Natural killer cell (primary cell): ENCODE measurements around the gene FOCAD. TPM values are rescaled to one million over a fixed set of nuclear protein-coding genes. Genes with fewer than 3 reads are reported as not detected.

Experiments
- ATAC-seq, 3 donors: fragments of 150-1000 bp in 2 of 3; fragments of 200-7000 bp in 1 of 3; cut with Tn5 transposase; 1 replicate in 1 of 3; 2 replicates in 2 of 3; pipeline ENCODE4 v1.10.0; 2021; ENCODE audit warnings: mild to moderate bottlenecking in 2 of 3, moderate library complexity in 2 of 3
- DNase-seq, 2 donors: peaks; one replicate each; pipeline versions ENCODE4 v3.0.0 to v3.0.0-alpha.2; 2013 to 2021; ENCODE audit warnings: mixed read lengths in 1 of 2
- H3K27ac ChIP-seq: one replicate; pipeline ENCODE4 v1.5.1; 2013; ENCODE audit warnings: mild to moderate bottlenecking, low read length
- H3K27me3 ChIP-seq: one replicate; pipeline ENCODE4 v1.6.1; 2013; ENCODE audit warnings: low read length; ENCODE audit not compliant: control insufficient read depth, insufficient read depth
- H3K36me3 ChIP-seq: one replicate; pipeline ENCODE4 v1.6.1; 2013; ENCODE audit warnings: low read length; ENCODE audit not compliant: control insufficient read depth, insufficient read depth
- H3K4me1 ChIP-seq: one replicate; pipeline ENCODE4 v1.6.1; 2013; ENCODE audit warnings: low read length; ENCODE audit not compliant: control insufficient read depth, insufficient read depth
- H3K4me3 ChIP-seq: one replicate; pipeline ENCODE4 v1.5.1; 2013; ENCODE audit warnings: low read length
- H3K9me3 ChIP-seq: one replicate; pipeline ENCODE4 v1.6.1; 2013; ENCODE audit warnings: low read length; ENCODE audit not compliant: control insufficient read depth, insufficient read depth
- H3K27ac Mint-ChIP-seq, 2 donors: one replicate each; pipeline ENCODE4 v1.8.0; 2022; ENCODE audit warnings: mild to moderate bottlenecking in 2 of 2, mixed read lengths in 2 of 2, moderate library complexity in 1 of 2
- H3K27me3 Mint-ChIP-seq, 2 donors: one replicate each; pipeline ENCODE4 v1.8.0; 2022; ENCODE audit warnings: low read depth in 2 of 2, mixed read lengths in 2 of 2
- H3K36me3 Mint-ChIP-seq: one replicate; pipeline ENCODE4 v1.8.0; 2022; ENCODE audit warnings: mixed read lengths
- H3K4me1 Mint-ChIP-seq, 2 donors: one replicate each; pipeline ENCODE4 v1.8.0; 2022; ENCODE audit warnings: mixed read lengths in 2 of 2
- H3K4me3 Mint-ChIP-seq: one replicate; pipeline ENCODE4 v1.8.0; 2022; ENCODE audit warnings: mild to moderate bottlenecking, moderate library complexity, mixed read lengths
- H3K9me3 Mint-ChIP-seq, 2 donors: one replicate each; pipeline ENCODE4 v1.8.0; 2022; ENCODE audit warnings: mixed read lengths in 2 of 2
- WGBS: methylation state at CpG from one replicate; pipeline ENCODE4 v1.1.7; 2013; ENCODE audit warnings: missing lambda C conversion rate; ENCODE audit not compliant: insufficient coverage; 5-methylcytosine and 5-hydroxymethylcytosine counted together
- intact Hi-C: fragments of 100-400 bp; cut with micrococcal nuclease; formaldehyde crosslinking; loops from one replicate; pipeline ENCODE4 v1.14.2; 2022
- total RNA-seq, 4 donors: library from RNA; stranded (reverse); fragments of 120-200 nt in 1 of 4; gene quantifications; one replicate each; pipeline versions ENCODE4 v1.2.3 to v1.2.4, GENCODE V29; 2013 to 2022
- TF ChIP-seq, protein P1 (sequence below): fragments of 200-600 bp; IDR thresholded peaks from one replicate; pipeline ENCODE4 v1.8.0; 2022; ENCODE audit warnings: antibody characterized with exemption

FOCAD gene
- total RNA-seq, 3 donors from 2014 or later (not counting 1 experiment from before 2014, with no cell fraction given) = 15.1 to 27.6 (median 18.8) TPM

DNA sequence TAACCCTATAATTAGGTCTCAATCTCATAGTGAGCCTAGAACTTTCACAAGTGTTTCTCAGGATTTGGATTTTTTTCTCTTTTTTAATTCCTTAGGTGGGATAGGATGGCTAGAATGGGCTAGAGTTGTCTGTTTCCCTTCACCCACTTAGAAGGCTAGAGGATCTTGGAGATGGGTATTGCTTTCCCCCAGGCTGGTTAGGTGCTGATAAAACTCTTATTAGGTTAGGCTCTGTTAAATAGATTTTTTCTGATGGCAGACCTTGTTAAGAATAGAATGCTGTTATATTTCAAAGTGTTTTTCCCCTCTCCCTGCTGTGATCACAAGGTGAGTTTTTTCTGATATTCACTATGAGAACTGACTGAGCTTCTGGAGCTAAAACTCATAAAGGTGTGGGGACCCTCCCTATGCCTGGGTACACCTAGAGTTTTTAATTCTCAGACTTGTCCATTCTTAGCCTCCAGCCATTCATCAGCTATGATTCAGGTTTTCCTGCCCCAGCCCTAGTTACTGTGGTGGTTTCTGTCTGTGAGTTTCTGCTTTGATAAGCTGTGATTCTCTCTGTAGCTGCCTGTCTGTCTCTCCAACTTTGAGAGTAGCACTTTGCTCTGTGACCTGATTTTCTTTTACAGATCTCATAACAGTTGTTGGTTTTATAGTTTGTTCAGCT lies 215.0 kb downstream of the FOCAD start:
- DNase-seq = no peak
- Histone ChIP-seq H3K4me3 (no peak overlapping the region), H3K27me3 (no peaks in the 10 kb centered on the region), H3K36me3 (no peaks in the 10 kb centered on the region), H3K4me1 (no peaks in the 10 kb centered on the region), H3K27ac (no peak overlapping the region), H3K9me3 (no peaks in the 10 kb centered on the region)
- H3K4me1 Mint-ChIP-seq = no peaks in the 10 kb centered on the region
- H3K9me3 Mint-ChIP-seq = no peaks in the 10 kb centered on the region
- no peak for ATAC-seq
- TF ChIP-seq, protein P1, sequence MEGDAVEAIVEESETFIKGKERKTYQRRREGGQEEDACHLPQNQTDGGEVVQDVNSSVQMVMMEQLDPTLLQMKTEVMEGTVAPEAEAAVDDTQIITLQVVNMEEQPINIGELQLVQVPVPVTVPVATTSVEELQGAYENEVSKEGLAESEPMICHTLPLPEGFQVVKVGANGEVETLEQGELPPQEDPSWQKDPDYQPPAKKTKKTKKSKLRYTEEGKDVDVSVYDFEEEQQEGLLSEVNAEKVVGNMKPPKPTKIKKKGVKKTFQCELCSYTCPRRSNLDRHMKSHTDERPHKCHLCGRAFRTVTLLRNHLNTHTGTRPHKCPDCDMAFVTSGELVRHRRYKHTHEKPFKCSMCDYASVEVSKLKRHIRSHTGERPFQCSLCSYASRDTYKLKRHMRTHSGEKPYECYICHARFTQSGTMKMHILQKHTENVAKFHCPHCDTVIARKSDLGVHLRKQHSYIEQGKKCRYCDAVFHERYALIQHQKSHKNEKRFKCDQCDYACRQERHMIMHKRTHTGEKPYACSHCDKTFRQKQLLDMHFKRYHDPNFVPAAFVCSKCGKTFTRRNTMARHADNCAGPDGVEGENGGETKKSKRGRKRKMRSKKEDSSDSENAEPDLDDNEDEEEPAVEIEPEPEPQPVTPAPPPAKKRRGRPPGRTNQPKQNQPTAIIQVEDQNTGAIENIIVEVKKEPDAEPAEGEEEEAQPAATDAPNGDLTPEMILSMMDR = no peak
- no peaks in the 10 kb centered on the region for H3K27me3 Mint-ChIP-seq
- H3K4me3 Mint-ChIP-seq = no peak overlapping the region
- intact Hi-C loops = no loop called here
- no peaks in the 10 kb centered on the region for H3K36me3 Mint-ChIP-seq
- no peak overlapping the region for H3K27ac Mint-ChIP-seq

DNA sequence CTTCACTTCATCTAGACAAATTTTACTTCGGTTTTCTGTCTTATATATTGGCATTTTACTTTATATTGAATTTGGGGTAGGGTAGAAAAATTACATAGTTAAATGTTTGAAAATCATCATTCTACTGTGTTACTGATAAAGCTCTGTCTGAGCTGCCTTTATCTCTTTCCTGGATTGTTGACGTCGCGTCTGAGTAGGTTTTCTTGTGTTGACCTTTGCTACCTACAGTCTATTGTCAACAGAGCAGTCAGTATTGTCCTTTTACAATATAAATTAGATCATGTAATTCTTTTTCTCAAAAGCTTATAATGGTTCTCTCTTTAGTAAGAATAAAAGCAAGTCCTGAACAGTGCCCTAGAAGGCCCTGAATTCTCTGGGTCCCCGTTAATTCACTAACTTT lies 219.2 kb downstream of the FOCAD start:
- Mint-ChIP-seq H3K36me3 (no peaks in the 10 kb centered on the region), H3K27me3 (no peaks in the 10 kb centered on the region), H3K9me3 (no peaks in the 10 kb centered on the region), H3K27ac (no peak overlapping the region), H3K4me1 (no peaks in the 10 kb centered on the region), H3K4me3 (no peak overlapping the region)
- H3K27ac ChIP-seq = no peak overlapping the region
- no peak for DNase-seq
- H3K36me3 ChIP-seq = no peaks in the 10 kb centered on the region
- TF ChIP-seq, protein P1 = no peak
- no peaks in the 10 kb centered on the region for H3K4me1 ChIP-seq
- no peaks in the 10 kb centered on the region for H3K9me3 ChIP-seq
- no peak for ATAC-seq
- no peaks in the 10 kb centered on the region for H3K27me3 ChIP-seq
- intact Hi-C loops = no loop called here
- H3K4me3 ChIP-seq = no peak overlapping the region
- WGBS = 100% methylated on average over 3 of the region's 5 CpGs

GRCh38 chr9:20904995-20905394 lies 220.9 kb downstream of the FOCAD start:
- ATAC-seq = no peak
- H3K27me3 ChIP-seq = no peaks in the 10 kb centered on the region
- Mint-ChIP-seq H3K4me3 (no peak overlapping the region), H3K9me3 (no peaks in the 10 kb centered on the region), H3K27me3 (no peaks in the 10 kb centered on the region), H3K4me1 (no peaks in the 10 kb centered on the region), H3K27ac (no peak overlapping the region), H3K36me3 (no peaks in the 10 kb centered on the region)
- H3K4me3 ChIP-seq = no peak overlapping the region
- 89% methylated on average over 1 of the region's 1 CpG for WGBS
- H3K9me3 ChIP-seq = no peaks in the 10 kb centered on the region
- H3K36me3 ChIP-seq = no peaks in the 10 kb centered on the region
- no peak overlapping the region for H3K27ac ChIP-seq
- intact Hi-C loops = no loop called here
- H3K4me1 ChIP-seq = no peaks in the 10 kb centered on the region
- TF ChIP-seq, protein P1 = no peak
- DNase-seq = no peak

DNA sequence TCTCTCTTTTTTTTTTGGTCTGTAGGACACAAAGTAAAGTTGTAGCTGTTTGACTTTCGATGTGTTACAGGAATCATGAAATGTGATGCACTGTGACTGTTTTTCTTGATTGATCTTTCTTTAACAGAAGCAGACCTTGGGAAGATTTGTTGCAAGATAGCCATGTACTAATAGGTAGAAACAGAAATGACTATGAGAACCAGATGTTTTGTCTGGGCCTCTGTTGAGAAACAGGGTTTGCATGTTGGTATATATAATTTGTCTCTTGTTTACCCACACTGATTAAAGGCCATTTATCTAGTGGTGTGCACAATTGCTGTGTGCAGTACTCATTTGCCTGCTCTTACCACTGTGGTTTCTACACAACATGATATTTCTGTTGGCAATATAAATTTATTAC lies 222.3 kb downstream of the FOCAD start:
- WGBS = 91% methylated on average over 1 of the region's 1 CpG
- Histone ChIP-seq H3K36me3 (no peaks in the 10 kb centered on the region), H3K27me3 (no peaks in the 10 kb centered on the region), H3K9me3 (no peaks in the 10 kb centered on the region), H3K4me1 (no peaks in the 10 kb centered on the region), H3K4me3 (no peak overlapping the region), H3K27ac (no peak overlapping the region)
- Mint-ChIP-seq H3K27ac (no peak overlapping the region), H3K9me3 (no peaks in the 10 kb centered on the region), H3K36me3 (peaks cover 6% of the 10 kb centered on the region), H3K4me1 (no peaks in the 10 kb centered on the region), H3K27me3 (no peaks in the 10 kb centered on the region), H3K4me3 (no peak overlapping the region)
- ATAC-seq = no peak
- intact Hi-C loops = no loop called here
- TF ChIP-seq, protein P1 = no peak
- DNase-seq = no peak
